Adrenal gland (tissue), 5 donors: Measurements from ENCODE around the gene CHN2.

ENCODE experiments used
- POLR2A ChIP-seq, 2 donors: fragments of 450-650 bp; IDR thresholded peaks; one replicate each; pipeline ENCODE4 v1.6.1; 2017; ENCODE audit warnings: antibody characterized with exemption in 2 of 2, mild to moderate bottlenecking in 2 of 2, moderate library complexity in 1 of 2
- TF ChIP-seq, protein P1 (sequence below), 6 experiments: fragments of 450-650 bp in 4 of 6; fragments of 200-600 bp in 2 of 6; sonication (generic) in 1 of 6; IDR thresholded peaks; 1 replicate in 5 of 6; 2 replicates in 1 of 6; pipeline versions ENCODE4 v1.5.1 to v1.8.0; 2016 to 2021; ENCODE audit warnings: antibody characterized with exemption in 6 of 6, mild to moderate bottlenecking in 2 of 6, moderate library complexity in 1 of 6
- donor health status: DM: no; HTN: no; CAD: no.

GRCh38 chr7:29445736-29446135 is 251.2 kb downstream of the CHN2 start:
- no peak for TF ChIP-seq POLR2A (IDR thresholded peaks at IDR 0.05)
- TF ChIP-seq, protein P1, sequence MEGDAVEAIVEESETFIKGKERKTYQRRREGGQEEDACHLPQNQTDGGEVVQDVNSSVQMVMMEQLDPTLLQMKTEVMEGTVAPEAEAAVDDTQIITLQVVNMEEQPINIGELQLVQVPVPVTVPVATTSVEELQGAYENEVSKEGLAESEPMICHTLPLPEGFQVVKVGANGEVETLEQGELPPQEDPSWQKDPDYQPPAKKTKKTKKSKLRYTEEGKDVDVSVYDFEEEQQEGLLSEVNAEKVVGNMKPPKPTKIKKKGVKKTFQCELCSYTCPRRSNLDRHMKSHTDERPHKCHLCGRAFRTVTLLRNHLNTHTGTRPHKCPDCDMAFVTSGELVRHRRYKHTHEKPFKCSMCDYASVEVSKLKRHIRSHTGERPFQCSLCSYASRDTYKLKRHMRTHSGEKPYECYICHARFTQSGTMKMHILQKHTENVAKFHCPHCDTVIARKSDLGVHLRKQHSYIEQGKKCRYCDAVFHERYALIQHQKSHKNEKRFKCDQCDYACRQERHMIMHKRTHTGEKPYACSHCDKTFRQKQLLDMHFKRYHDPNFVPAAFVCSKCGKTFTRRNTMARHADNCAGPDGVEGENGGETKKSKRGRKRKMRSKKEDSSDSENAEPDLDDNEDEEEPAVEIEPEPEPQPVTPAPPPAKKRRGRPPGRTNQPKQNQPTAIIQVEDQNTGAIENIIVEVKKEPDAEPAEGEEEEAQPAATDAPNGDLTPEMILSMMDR (IDR thresholded peaks at IDR 0.05): no peak
